H9 (cell line): ENCODE results near the gene ZNF490. TPM values are rescaled to one million over a fixed set of nuclear protein-coding genes. Genes with fewer than 3 reads are reported as not detected.
"Not testable (repeated sequence)": the region's sequence is repeated elsewhere in the genome, so short reads cannot be mapped to it uniquely, and the experiment has no call there.

ENCODE experiments used
- DNase-seq: peaks from one replicate; pipeline ENCODE4 v3.0.0-alpha.2; 2017
- H2AFZ ChIP-seq: one replicate; pipeline ENCODE4 v1.6.1; 2013; ENCODE audit warnings: mild to moderate bottlenecking, low read length, control low read depth, moderate library complexity
- H2AK5ac ChIP-seq: 2 replicates; pipeline ENCODE4 v1.6.1; 2013; ENCODE audit warnings: low read length, control low read depth, mixed read lengths; ENCODE audit not compliant: insufficient read length
- H2BK120ac ChIP-seq: one replicate; pipeline ENCODE4 v1.6.1; 2013; ENCODE audit warnings: low read depth, mild to moderate bottlenecking, low read length, control low read depth, inconsistent platforms; ENCODE audit not compliant: poor library complexity, severe bottlenecking
- H2BK12ac ChIP-seq: 2 replicates; pipeline ENCODE4 v1.6.1; 2013; ENCODE audit warnings: low read length, control low read depth, mixed read lengths, low read depth; ENCODE audit not compliant: insufficient read length
- H2BK15ac ChIP-seq: 2 replicates; pipeline ENCODE4 v1.6.1; 2013; ENCODE audit warnings: low read depth, low read length, control low read depth
- H2BK20ac ChIP-seq: one replicate; pipeline ENCODE4 v1.6.1; 2013; ENCODE audit warnings: low read depth, mild to moderate bottlenecking, low read length, control low read depth, inconsistent platforms; ENCODE audit not compliant: poor library complexity, severe bottlenecking
- H2BK5ac ChIP-seq: 2 replicates; pipeline ENCODE4 v1.6.1; 2013; ENCODE audit warnings: low read length, control low read depth, mixed read lengths; ENCODE audit not compliant: insufficient read length
- H3K14ac ChIP-seq: 2 replicates; pipeline ENCODE4 v1.6.1; 2013; ENCODE audit warnings: low read length, control low read depth; ENCODE audit not compliant: insufficient read depth
- H3K18ac ChIP-seq: 2 replicates; pipeline ENCODE4 v1.6.1; 2013; ENCODE audit warnings: low read depth, mild to moderate bottlenecking, mixed read lengths, low read length, control low read depth; ENCODE audit not compliant: insufficient read length
- H3K23ac ChIP-seq: 2 replicates; pipeline ENCODE4 v1.6.1; 2013; ENCODE audit warnings: low read length, control low read depth, mixed read lengths, low read depth; ENCODE audit not compliant: insufficient read length
- H3K23me2 ChIP-seq: 2 replicates; pipeline ENCODE4 v1.6.1; 2013; ENCODE audit warnings: low read depth, mild to moderate bottlenecking, mixed read lengths, low read length, control low read depth; ENCODE audit not compliant: insufficient read length, poor library complexity, severe bottlenecking
- H3K27ac ChIP-seq: 2 replicates; pipeline ENCODE4 v1.5.1; 2013; ENCODE audit warnings: low read length, control low read depth, mixed read lengths, low read depth; ENCODE audit not compliant: insufficient read length
- H3K27me3 ChIP-seq: 2 replicates; pipeline ENCODE4 v1.6.1; 2013; ENCODE audit warnings: low read length, control low read depth, inconsistent platforms; ENCODE audit not compliant: insufficient read depth
- H3K4ac ChIP-seq: 2 replicates; pipeline ENCODE4 v1.6.1; 2013; ENCODE audit warnings: low read depth, mild to moderate bottlenecking, control low read depth, inconsistent platforms, low read length, moderate library complexity
- H3K4me1 ChIP-seq: 2 replicates; pipeline ENCODE4 v1.6.1; 2013; ENCODE audit warnings: low read length, control low read depth, inconsistent platforms; ENCODE audit not compliant: insufficient read depth
- H3K4me2 ChIP-seq: 2 replicates; pipeline ENCODE4 v1.6.1; 2013; ENCODE audit warnings: low read length, control low read depth, mixed read lengths; ENCODE audit not compliant: insufficient read length, insufficient read depth
- H3K56ac ChIP-seq: 2 replicates; pipeline ENCODE4 v1.6.1; 2013; ENCODE audit warnings: low read depth, mild to moderate bottlenecking, mixed read lengths, low read length, control low read depth; ENCODE audit not compliant: insufficient read length
- H3K79me1 ChIP-seq: 2 replicates; pipeline ENCODE4 v1.6.1; 2013; ENCODE audit warnings: low read depth, mild to moderate bottlenecking, moderate library complexity, low read length, control low read depth, inconsistent platforms; ENCODE audit not compliant: insufficient read depth, poor library complexity, severe bottlenecking
- H3K79me2 ChIP-seq: 2 replicates; pipeline ENCODE4 v1.6.1; 2013; ENCODE audit warnings: low read length, control low read depth, inconsistent platforms; ENCODE audit not compliant: insufficient read depth
- H3K9ac ChIP-seq: 2 replicates; pipeline ENCODE4 v1.6.1; 2013; ENCODE audit warnings: low read length, control low read depth, mixed read lengths; ENCODE audit not compliant: insufficient read length; ENCODE audit errors: extremely low read depth
- H3K9me3 ChIP-seq: one replicate; pipeline ENCODE4 v1.6.1; 2013; ENCODE audit warnings: low read depth, low read length, inconsistent platforms; ENCODE audit not compliant: control insufficient read depth
- H3T11ph ChIP-seq: one replicate; pipeline ENCODE4 v1.6.1; 2013; ENCODE audit warnings: mild to moderate bottlenecking, low read length, control low read depth, inconsistent platforms
- H4K20me1 ChIP-seq: one replicate; pipeline ENCODE4 v1.6.1; 2013; ENCODE audit not compliant: control insufficient read depth, insufficient read length, insufficient read depth
- H4K5ac ChIP-seq: 2 replicates; pipeline ENCODE4 v1.6.1; 2013; ENCODE audit warnings: low read depth, mild to moderate bottlenecking, mixed read lengths, low read length, control low read depth; ENCODE audit not compliant: insufficient read length
- H4K8ac ChIP-seq: replicated peaks from 2 replicates; pipeline ENCODE4 v1.6.1; 2013; ENCODE audit warnings: low read length, control low read depth, mixed read lengths, low read depth; ENCODE audit not compliant: insufficient read length
- H4K91ac ChIP-seq: 2 replicates; pipeline ENCODE4 v1.6.1; 2013; ENCODE audit warnings: low read depth, mild to moderate bottlenecking, moderate library complexity, mixed read lengths, low read length, control low read depth; ENCODE audit not compliant: insufficient read length
- H3K27ac Mint-ChIP-seq, 3 experiments: 2 replicates in 2 of 3; 3 replicates in 1 of 3; pipeline ENCODE4 v1.8.0; 2020 to 2021; ENCODE audit warnings: mixed read lengths in 3 of 3, mild to moderate bottlenecking in 1 of 3, moderate library complexity in 1 of 3
- H3K27me3 Mint-ChIP-seq: 2 replicates; pipeline ENCODE4 v1.8.0; 2021; ENCODE audit warnings: low read depth, mild to moderate bottlenecking, moderate library complexity, mixed read lengths
- H3K36me3 Mint-ChIP-seq, 3 experiments: 2 replicates in 2 of 3; 3 replicates in 1 of 3; pipeline ENCODE4 v1.8.0; 2020 to 2021; ENCODE audit warnings: low read depth in 3 of 3, mixed read lengths in 3 of 3; ENCODE audit not compliant: insufficient read depth in 1 of 3
- H3K4me1 Mint-ChIP-seq, 2 experiments: 2 replicates each; pipeline ENCODE4 v1.8.0; 2020; ENCODE audit warnings: mixed read lengths in 2 of 2
- H3K4me3 Mint-ChIP-seq, 2 experiments: 2 replicates in 1 of 2; 3 replicates in 1 of 2; pipeline ENCODE4 v1.8.0; 2020 to 2021; ENCODE audit warnings: mild to moderate bottlenecking in 2 of 2, mixed read lengths in 2 of 2, moderate library complexity in 1 of 2
- H3K9me3 Mint-ChIP-seq, 2 experiments: 2 replicates in 1 of 2; 3 replicates in 1 of 2; pipeline ENCODE4 v1.8.0; 2020; ENCODE audit warnings: mild to moderate bottlenecking in 2 of 2, mixed read lengths in 2 of 2, moderate library complexity in 1 of 2
- CTCF ChIP-seq: fragments of 200-600 bp; sonication (generic); conservative IDR thresholded peaks from 3 replicates; pipeline ENCODE4 v1.8.0; 2021; ENCODE audit warnings: antibody characterized with exemption, mild to moderate bottlenecking
- WGBS: extraction: QIAGEN DNeasy Blood & Tissue Kit; methylation state at CpG from one replicate; pipeline ENCODE4 v1.1.7; 2013; ENCODE audit warnings: missing lambda C conversion rate, low lambda C conversion rate, mixed read lengths; ENCODE audit not compliant: insufficient read length; ENCODE audit errors: extremely low coverage; 5-methylcytosine and 5-hydroxymethylcytosine counted together
- total RNA-seq: library from RNA; stranded (reverse); gene quantifications from 2 replicates; pipeline ENCODE4 v1.2.1, GENCODE V29; 2021

The ZNF490 gene
- total RNA-seq, 1 experiment from 2014 or later, result 10.1 TPM

GRCh38 chr19:12567951-12568350, 42.7 kb downstream of the ZNF490 start:
- no peak overlapping the region for H3K27ac Mint-ChIP-seq
- Histone ChIP-seq H3K4me2 (no peak overlapping the region), H3K27ac (no peak overlapping the region), H3K4me1 (no peaks in the 10 kb centered on the region), H3K4ac (no peak overlapping the region), H3K23ac (no peak overlapping the region), H2AFZ (no peak overlapping the region), H3K9ac (no peak overlapping the region), H4K8ac (no peak overlapping the region), H3K14ac (no peak overlapping the region), H3K23me2 (no peaks in the 10 kb centered on the region), H2BK120ac (no peak overlapping the region), H3T11ph (no peak overlapping the region), H4K5ac (no peak overlapping the region), H3K18ac (no peak overlapping the region), H3K79me1 (no peaks in the 10 kb centered on the region), H2AK5ac (no peak overlapping the region), H3K79me2 (no peaks in the 10 kb centered on the region), H3K56ac (no peak overlapping the region), H2BK20ac (no peak overlapping the region), H2BK5ac (no peak overlapping the region), H3K27me3 (no peaks in the 10 kb centered on the region), H2BK12ac (no peak overlapping the region), H4K91ac (no peak overlapping the region), H2BK15ac (no peak overlapping the region), H4K20me1 (no peaks in the 10 kb centered on the region), H3K9me3 (no peaks in the 10 kb centered on the region)
- peaks cover 2% of the 10 kb centered on the region for H3K27me3 Mint-ChIP-seq
- DNase-seq, result no peak
- no CpG with 5 or more reads among the region's 4 CpGs for WGBS
- TF ChIP-seq CTCF, result no peak
- peaks cover 14% of the 10 kb centered on the region in 2 experiments for H3K4me1 Mint-ChIP-seq
- H3K9me3 Mint-ChIP-seq, result peaks cover 1 to 3% of the 10 kb centered on the region in 2 experiments; a peak in 4 of 5 replicates
- peaks cover 0 to 4% (median 0%) of the 10 kb centered on the region in 3 experiments; a peak in 1 of 7 replicates for H3K36me3 Mint-ChIP-seq
- H3K4me3 Mint-ChIP-seq, result no peak overlapping the region

- H2AFZ ChIP-seq, H2BK120ac ChIP-seq, H4K8ac ChIP-seq, H3K9me3 Mint-ChIP-seq, H3K23ac ChIP-seq, H3K14ac ChIP-seq, H2BK20ac ChIP-seq, H4K91ac ChIP-seq, H3K56ac ChIP-seq, H2BK5ac ChIP-seq, H3K4me2 ChIP-seq, H3K4ac ChIP-seq, H3T11ph ChIP-seq, H3K27me3 ChIP-seq, H3K36me3 Mint-ChIP-seq, H3K9ac ChIP-seq, H2AK5ac ChIP-seq, H3K9me3 ChIP-seq, H3K4me1 ChIP-seq, H2BK15ac ChIP-seq, H3K27me3 Mint-ChIP-seq, H3K18ac ChIP-seq, H3K27ac Mint-ChIP-seq, H3K4me1 Mint-ChIP-seq, DNase-seq, H2BK12ac ChIP-seq, H4K5ac ChIP-seq, H3K27ac ChIP-seq, H3K79me1 ChIP-seq, H4K20me1 ChIP-seq, H3K23me2 ChIP-seq, H3K79me2 ChIP-seq, H3K4me3 Mint-ChIP-seq: not testable (repeated sequence)
- no CpG with 5 or more reads among the region's 5 CpGs for WGBS
These were observed 44.2 kb downstream of the ZNF490 start for GRCh38 chr19:12566380-12566779.
